NCI-H2196 treated with DMSO at 0.1 percent for 48 hours (cell line): ENCODE measurements around the gene CBR4.
"Not testable (repeated sequence)": the region's sequence is repeated elsewhere in the genome, so short reads cannot be mapped to it uniquely, and the experiment has no call there.

Experiments
- DNase-seq: peaks from one replicate; lab custom pipeline; 2025; ENCODE audit not compliant: unreplicated experiment; lab: John Stamatoyannopoulos, UW

CBR4 gene

GRCh38 chr4:168995537-168996295, 14.3 kb downstream of the CBR4 start:
- no peak for DNase-seq

GRCh38 chr4:168994958-168995357, 15.1 kb downstream of the CBR4 start:
- DNase-seq: no peak

GRCh38 chr4:168993714-168994510, 16.1 kb downstream of the CBR4 start:
- no peak for DNase-seq

GRCh38 chr4:168992952-168993482, 17.0 kb downstream of the CBR4 start:
- not testable (repeated sequence) for DNase-seq

- no peak for DNase-seq
Observed at GRCh38 chr4:168981942-168982341, 28.1 kb downstream of the CBR4 start.

- no peak for DNase-seq
Observed at GRCh38 chr4:168981460-168981859, 28.6 kb downstream of the CBR4 start.

- DNase-seq: no peak
Observed at GRCh38 chr4:168979338-168979737, 30.7 kb downstream of the CBR4 start.

GRCh38 chr4:168978001-168978700, 31.9 kb downstream of the CBR4 start:
- no peak for DNase-seq

- DNase-seq: no peak
Observed at GRCh38 chr4:168972596-168972995, 37.5 kb downstream of the CBR4 start.

- no peak for DNase-seq
Observed at GRCh38 chr4:168960716-168961115, 49.3 kb downstream of the CBR4 start.

GRCh38 chr4:168955674-168956073, 54.4 kb downstream of the CBR4 start:
- no peak for DNase-seq

GRCh38 chr4:168952821-168953246, 57.2 kb downstream of the CBR4 start:
- DNase-seq: not testable (repeated sequence)

- no peak for DNase-seq
Observed at GRCh38 chr4:168945291-168945690, 64.8 kb downstream of the CBR4 start.

- DNase-seq: no peak
Observed at GRCh38 chr4:168942985-168943384, 67.1 kb downstream of the CBR4 start.
